Upper lobe of left lung (tissue), 6 donors: Measurements from ENCODE around the gene RPS3. TPM values are rescaled to one million over a fixed set of nuclear protein-coding genes. Genes with fewer than 3 reads are reported as not detected.

Experiments used
- ATAC-seq, 2 donors: fragments of 200-7000 bp; cut with Tn5 transposase; one replicate each; pipeline ENCODE4 v1.9.1; 2022; ENCODE audit warnings: mild to moderate bottlenecking in 2 of 2, moderate library complexity in 2 of 2; ENCODE audit not compliant: low FRiP score in 2 of 2
- DNase-seq, 2 donors: peaks; one replicate each; pipeline ENCODE4 v3.0.0-alpha.2; 2019 to 2020
- H3K27ac ChIP-seq, 4 donors: fragments of 200-600 bp; sonication (generic); one replicate each; pipeline ENCODE4 v1.5.1; 2016 to 2019
- H3K27me3 ChIP-seq, 4 donors: fragments of 200-600 bp; sonication (generic); one replicate each; pipeline ENCODE4 v1.5.1; 2017 to 2019
- H3K36me3 ChIP-seq, 4 donors: fragments of 200-600 bp; sonication (generic); one replicate each; pipeline ENCODE4 v1.5.1; 2016 to 2019
- H3K4me1 ChIP-seq, 4 donors: fragments of 200-600 bp; sonication (generic); one replicate each; pipeline ENCODE4 v1.5.1; 2018 to 2019
- H3K4me3 ChIP-seq, 4 donors: fragments of 200-600 bp; sonication (generic); one replicate each; pipeline ENCODE4 v1.5.1; 2017 to 2019; ENCODE audit warnings: mild to moderate bottlenecking in 2 of 4, moderate library complexity in 1 of 4
- H3K9me3 ChIP-seq, 4 donors: fragments of 200-600 bp; sonication (generic); one replicate each; pipeline ENCODE4 v1.5.1; 2018 to 2019
- CTCF ChIP-seq, 6 experiments: fragments of 450-650 bp in 4 of 6; fragments of 200-600 bp in 2 of 6; sonication (generic) in 2 of 6; IDR thresholded peaks; one replicate each; pipeline ENCODE4 v1.5.1; 2016 to 2019; ENCODE audit warnings: antibody characterized with exemption in 6 of 6
- EP300 ChIP-seq, 4 donors: sonication (generic); formaldehyde crosslinking; IDR thresholded peaks; one replicate each; pipeline ENCODE4 v1.5.1; 2017; ENCODE audit warnings: antibody characterized with exemption in 4 of 4, control low read depth in 2 of 4
- POLR2A ChIP-seq, 4 donors: fragments of 450-650 bp; IDR thresholded peaks; one replicate each; pipeline ENCODE4 v1.5.1; 2016 to 2017; ENCODE audit warnings: antibody characterized with exemption in 4 of 4, mild to moderate bottlenecking in 2 of 4
- POLR2AphosphoS5 ChIP-seq, 2 donors: sonication (generic); formaldehyde crosslinking; IDR thresholded peaks; one replicate each; pipeline ENCODE4 v1.5.1; 2017; ENCODE audit warnings: antibody characterized with exemption in 2 of 2
- whole genome bisulfite sequencing, 2 donors: methylation state at CpG; one replicate each; pipeline ENCODE4 v1.1.5; 2017 to 2018; 5-methylcytosine and 5-hydroxymethylcytosine counted together
- total RNA-seq, 6 donors: library from RNA; depleted of rRNA in 4 of 6; stranded (reverse); fragments of >200 nt in 4 of 6; gene quantifications; one replicate each; pipeline versions ENCODE4 v1.1.0 to v1.2.1, GENCODE V29; 2016 to 2021
- donor health status: DM: no; HTN: no; CAD: no; lungs with moderate emphysema.
- donor health status: DM: no; HTN: yes; CAD: no; lungs with severe emphysema.

The RPS3 gene
- total RNA-seq, 6 donors from 2014 or later, result 474 to 2,141 (median 1,268) TPM

GRCh38 chr11:75432911-75433321 is 33.6 kb downstream of the RPS3 start, which contains the start of gene KLHL35:
Gene KLHL35 (minus strand): TSS chr11:75433203. CDS start chr11:75430629, 2,574 bp downstream.
- Histone ChIP-seq H3K9me3 (peaks cover 0 to 5% (median 0%) of the 10 kb centered on the region in 4 donors), H3K27ac (no peak within 1 kb of the TSS), H3K4me1 (peaks cover 8 to 26% (median 18%) of the 10 kb centered on the region in 4 donors), H3K27me3 (peaks cover 0 to 13% (median 2%) of the 10 kb centered on the region in 4 donors), H3K4me3 (no peak within 1 kb of the TSS), H3K36me3 (peaks cover 0 to 8% (median 0%) of the 10 kb centered on the region in 4 donors)
- WGBS, 2 donors, result 26 to 39% methylated on average over 12 to 14 of the region's 14 CpGs
- ATAC-seq (no peak), DNase-seq (no peak)
- TF ChIP-seq CTCF (IDR thresholded peaks at IDR 0.05), result no peak
- no peak for TF ChIP-seq POLR2A (IDR thresholded peaks at IDR 0.05)
- no peak for TF ChIP-seq POLR2AphosphoS5 (IDR thresholded peaks at IDR 0.05)
- TF ChIP-seq EP300 (IDR thresholded peaks at IDR 0.05), result no peak

- H3K27me3 ChIP-seq, result peaks cover 0 to 13% (median 2%) of the 10 kb centered on the region in 4 donors
Observed at GRCh38 chr11:75433443-75433842, 34.1 kb downstream of the RPS3 start.

GRCh38 chr11:75434051-75434450 is 34.7 kb downstream of the RPS3 start:
- 80 to 96% methylated on average over 1 to 4 of the region's 4 CpGs for WGBS, 2 donors
- DNase-seq, result no peak
- H3K27ac ChIP-seq, result no peak overlapping the region
- peaks cover 0 to 13% (median 2%) of the 10 kb centered on the region in 4 donors for H3K27me3 ChIP-seq
- H3K36me3 ChIP-seq, result peaks cover 0 to 8% (median 3%) of the 10 kb centered on the region in 4 donors
- no peak overlapping the region for H3K4me3 ChIP-seq
- ATAC-seq, result no peak
- TF ChIP-seq CTCF (IDR thresholded peaks at IDR 0.05) (no peak), EP300 (IDR thresholded peaks at IDR 0.05) (no peak), POLR2AphosphoS5 (IDR thresholded peaks at IDR 0.05) (no peak), POLR2A (IDR thresholded peaks at IDR 0.05) (no peak)
- H3K9me3 ChIP-seq, result peaks cover 0 to 5% (median 0%) of the 10 kb centered on the region in 4 donors
- H3K4me1 ChIP-seq, result peaks cover 8 to 19% (median 13%) of the 10 kb centered on the region in 4 donors

More at GRCh38 chr11:75433443-75433842, 34.1 kb downstream of the RPS3 start:
- no peak overlapping the region for H3K27ac ChIP-seq
- H3K4me1 ChIP-seq, result peaks cover 8 to 24% (median 16%) of the 10 kb centered on the region in 4 donors
- DNase-seq (no peak), ATAC-seq (no peak)
- H3K4me3 ChIP-seq, result no peak overlapping the region
- 78 to 79% methylated on average over 6 of the region's 6 CpGs for WGBS, 2 donors
- H3K9me3 ChIP-seq, result peaks cover 0 to 5% (median 0%) of the 10 kb centered on the region in 4 donors
- TF ChIP-seq POLR2A (IDR thresholded peaks at IDR 0.05), result no peak
- no peak for TF ChIP-seq EP300 (IDR thresholded peaks at IDR 0.05)
- TF ChIP-seq CTCF (IDR thresholded peaks at IDR 0.05), result no peak
- TF ChIP-seq POLR2AphosphoS5 (IDR thresholded peaks at IDR 0.05), result no peak
- H3K36me3 ChIP-seq, result peaks cover 0 to 8% (median 2%) of the 10 kb centered on the region in 4 donors

GRCh38 chr11:75434886-75435570 is 35.7 kb downstream of the RPS3 start:
- no peak for TF ChIP-seq CTCF (IDR thresholded peaks at IDR 0.05)
- TF ChIP-seq EP300 (IDR thresholded peaks at IDR 0.05), result no peak
- TF ChIP-seq POLR2A (IDR thresholded peaks at IDR 0.05), result no peak
- no peak for TF ChIP-seq POLR2AphosphoS5 (IDR thresholded peaks at IDR 0.05)
- DNase-seq (no peak), ATAC-seq (no peak)
- peaks cover 0 to 3% (median 0%) of the 10 kb centered on the region in 4 donors for H3K27me3 ChIP-seq
- H3K9me3 ChIP-seq, result no peaks in the 10 kb centered on the region
- WGBS, 2 donors, result 79 to 93% methylated on average over 3 to 12 of the region's 12 CpGs
- H3K27ac ChIP-seq, result no peak overlapping the region
- no peak overlapping the region for H3K4me3 ChIP-seq
- peaks cover 3 to 11% (median 6%) of the 10 kb centered on the region in 4 donors for H3K4me1 ChIP-seq
- peaks cover 0 to 8% (median 3%) of the 10 kb centered on the region in 4 donors for H3K36me3 ChIP-seq
